HG03060 (cell line): ENCODE data around the gene LMO1.

Source experiments
- ATAC-seq: cut with Tn5 transposase; IDR thresholded peaks from one replicate; pipeline ENCODE4 v1.9.1; 2021; ENCODE audit warnings: low read depth, moderate number of reproducible peaks; ENCODE audit not compliant: unreplicated experiment

LMO1 gene

GRCh38 chr11:8288824-8289491, 25.3 kb upstream of the LMO1 start:
- ATAC-seq = no peak

GRCh38 chr11:8288166-8288772, 24.6 kb upstream of the LMO1 start:
- no peak for ATAC-seq

GRCh38 chr11:8287703-8288102, 24.0 kb upstream of the LMO1 start:
- ATAC-seq = no peak

- ATAC-seq = no peak
Measured at GRCh38 chr11:8287297-8287696, 23.6 kb upstream of the LMO1 start.

- ATAC-seq = no peak
Measured at GRCh38 chr11:8286886-8287285, 23.2 kb upstream of the LMO1 start.

GRCh38 chr11:8285796-8286195, 22.1 kb upstream of the LMO1 start:
- ATAC-seq = no peak

GRCh38 chr11:8285228-8285627, 21.6 kb upstream of the LMO1 start:
- no peak for ATAC-seq

GRCh38 chr11:8283465-8284230, 20.0 kb upstream of the LMO1 start:
- no peak for ATAC-seq

GRCh38 chr11:8283100-8283464, 19.4 kb upstream of the LMO1 start:
- ATAC-seq = no peak

GRCh38 chr11:8282631-8283030, 19.0 kb upstream of the LMO1 start:
- ATAC-seq = no peak

- no peak for ATAC-seq
Measured at GRCh38 chr11:8281266-8281665, 17.6 kb upstream of the LMO1 start.

- ATAC-seq = no peak
Measured at GRCh38 chr11:8277691-8278090, 14.0 kb upstream of the LMO1 start.

GRCh38 chr11:8276528-8276927, 12.8 kb upstream of the LMO1 start:
- ATAC-seq = no peak

- no peak for ATAC-seq
Measured at GRCh38 chr11:8273287-8273686, 9.6 kb upstream of the LMO1 start.

GRCh38 chr11:8271106-8271886, 7.6 kb upstream of the LMO1 start:
- ATAC-seq = no peak

GRCh38 chr11:8269636-8270035, 6.0 kb upstream of the LMO1 start:
- ATAC-seq = no peak

GRCh38 chr11:8268530-8269400, 5.1 kb upstream of the LMO1 start:
- no peak for ATAC-seq

- no peak for ATAC-seq
Measured at GRCh38 chr11:8267831-8268529, 4.3 kb upstream of the LMO1 start.

GRCh38 chr11:8267280-8267679, 3.6 kb upstream of the LMO1 start:
- ATAC-seq = no peak
